ENCODE measurements around the gene FAM90A1. TPM values are rescaled to one million over a fixed set of nuclear protein-coding genes. Genes with fewer than 3 reads are reported as not detected.
"Not testable (repeated sequence)": the region's sequence is repeated elsewhere in the genome, so short reads cannot be mapped to it uniquely, and the experiment has no call there.

Gene FAM90A1
- total RNA-seq, 1 experiment from 2014 or later, result 0.17 TPM

GRCh38 chr12:8172911-8173310 lies 54.5 kb downstream of the FAM90A1 start:
- not testable (repeated sequence) for DNase-seq (ENCODE audit: low read depth)

Other genes with a start within 250 kb of the FAM90A1 start
- 4.1 and 5.4 TPM in 2 replicates for gene FOXJ2, start 194.9 kb downstream of the FAM90A1 start, total RNA-seq (2014; rRNA removed; shearing (Covaris generic))
- 0.40 and 0.57 TPM in 2 replicates for gene C3AR1, start 161.3 kb downstream of the FAM90A1 start, total RNA-seq (2014; rRNA removed; shearing (Covaris generic))
- gene NECAP1, start 145.3 kb downstream of the FAM90A1 start, total RNA-seq (2014; rRNA removed; shearing (Covaris generic)), result 39.2 and 44.4 TPM in 2 replicates
- gene CLEC4A, start 104.0 kb downstream of the FAM90A1 start, total RNA-seq (2014; rRNA removed; shearing (Covaris generic)), result 0.42 TPM in 1 of 2 replicates, not detected in the other
- not detected in 2 replicates for gene ZNF705A, start 70.6 kb downstream of the FAM90A1 start, total RNA-seq (2014; rRNA removed; shearing (Covaris generic))
- gene CLEC6A, start 228.3 kb upstream of the FAM90A1 start, total RNA-seq (2014; rRNA removed; shearing (Covaris generic)), result not detected in 2 replicates

Data from Daoy (cell line).